Caco-2 (cell line): Measurements from ENCODE around the gene RMI2. TPM values are rescaled to one million over a fixed set of nuclear protein-coding genes. Genes with fewer than 3 reads are reported as not detected.

ENCODE experiments used
- BruUV-seq: library from RNA; stranded (reverse); fragments of 400-500 nt; replicated peaks from 2 replicates; lab custom pipeline; 2021; lab: Mats Ljungman, UMichigan
- CTCF ChIA-PET: fragments of 300-600 bp; sonication (Branson Sonifier 250); formaldehyde crosslinking; loops from one replicate; lab custom pipeline; 2022; ENCODE audit warnings: antibody characterized with exemption; lab: Charles Lee
- POLR2A ChIA-PET: fragments of 300-600 bp; sonication (Branson Sonifier 250); formaldehyde crosslinking; loops from one replicate; lab custom pipeline; 2022; ENCODE audit warnings: antibody characterized with exemption; lab: Charles Lee
- DNase-seq, 2 experiments: peaks; one replicate each; pipeline versions ENCODE4 v3.0.0 to v3.0.0-alpha.2; 2020 to 2022
- H3K27me3 ChIP-seq: replicated peaks from 2 replicates; pipeline ENCODE4 v1.6.0; 2011; ENCODE audit warnings: low read length; ENCODE audit not compliant: control insufficient read depth, insufficient read depth
- H3K36me3 ChIP-seq: 2 replicates; pipeline ENCODE4 v1.5.1; 2011; ENCODE audit warnings: low read length; ENCODE audit not compliant: control insufficient read depth, insufficient read depth
- H3K4me1 ChIP-seq: fragments of 250-450 bp; sonication (Bioruptor Pico); 2 replicates; pipeline ENCODE4 v1.5.1; 2020; ENCODE audit warnings: mild to moderate bottlenecking
- H3K4me3 ChIP-seq: 2 replicates; pipeline ENCODE4 v1.5.1; 2011; ENCODE audit warnings: low read depth, mild to moderate bottlenecking, control low read depth, low read length
- H3K9me3 ChIP-seq: fragments of 250-450 bp; sonication (Bioruptor Pico); 2 replicates; pipeline ENCODE4 v1.5.1; 2020; ENCODE audit warnings: mild to moderate bottlenecking, moderate library complexity
- H3K27ac Mint-ChIP-seq: one replicate; pipeline ENCODE4 v1.8.0; 2022; ENCODE audit warnings: mixed read lengths; ENCODE audit not compliant: unreplicated experiment
- H3K27me3 Mint-ChIP-seq: one replicate; pipeline ENCODE4 v1.8.0; 2022; ENCODE audit warnings: mixed read lengths; ENCODE audit not compliant: insufficient read depth, unreplicated experiment
- H3K36me3 Mint-ChIP-seq: one replicate; pipeline ENCODE4 v1.8.0; 2022; ENCODE audit warnings: mild to moderate bottlenecking, mixed read lengths; ENCODE audit not compliant: insufficient read depth, unreplicated experiment
- H3K4me1 Mint-ChIP-seq: one replicate; pipeline ENCODE4 v1.8.0; 2022; ENCODE audit warnings: low read depth, mixed read lengths; ENCODE audit not compliant: unreplicated experiment
- H3K4me3 Mint-ChIP-seq: one replicate; pipeline ENCODE4 v1.8.0; 2022; ENCODE audit warnings: mild to moderate bottlenecking, moderate library complexity, mixed read lengths; ENCODE audit not compliant: unreplicated experiment
- H3K9me3 Mint-ChIP-seq: one replicate; pipeline ENCODE4 v1.8.0; 2022; ENCODE audit warnings: mixed read lengths; ENCODE audit not compliant: unreplicated experiment
- CTCF ChIP-seq, 2 experiments: fragments of 200-600 bp in 1 of 2; IDR thresholded peaks; 1 replicate in 1 of 2; 2 replicates in 1 of 2; pipeline versions ENCODE4 v1.5.1 to v1.8.0; 2011 to 2022; ENCODE audit warnings: antibody characterized with exemption in 1 of 2, control low read depth in 1 of 2, inconsistent platforms in 1 of 2, low read depth in 1 of 2, low read length in 1 of 2, mild to moderate bottlenecking in 1 of 2, moderate library complexity in 1 of 2; ENCODE audit not compliant: insufficient read depth in 1 of 2, severe bottlenecking in 1 of 2, unreplicated experiment in 1 of 2
- intact Hi-C: fragments of 100-400 bp; cut with micrococcal nuclease; formaldehyde crosslinking; loops from one replicate; pipeline ENCODE4 v1.10.0; 2022; ENCODE audit not compliant: unreplicated experiment
- total RNA-seq: library from RNA; stranded (reverse); gene quantifications from 2 replicates; pipeline ENCODE4 v1.2.3, GENCODE V29; 2022

RMI2 gene
- total RNA-seq, 1 experiment from 2014 or later = 52.7 TPM

GRCh38 chr16:11328172-11329070 is 16.8 kb upstream of the RMI2 start:
- H3K27ac Mint-ChIP-seq = peak overlapping the region; percentile 86
- H3K9me3 ChIP-seq = no peaks in the 10 kb centered on the region
- H3K27me3 Mint-ChIP-seq = no peaks in the 10 kb centered on the region
- no peaks in the 10 kb centered on the region for H3K9me3 Mint-ChIP-seq
- ChIA-PET CTCF (no interaction called here), POLR2A (interaction anchor here (0.7 to 0.9 kb wide), 2 partner anchors 72 kb away, joined by 7 to 15 read pairs; partner anchors contain the start of gene SOCS1)
- no peak overlapping the region for H3K4me3 ChIP-seq
- H3K36me3 Mint-ChIP-seq = peaks cover 9% of the 10 kb centered on the region
- peaks cover 26% of the 10 kb centered on the region for H3K4me1 Mint-ChIP-seq
- no peaks in the 10 kb centered on the region for H3K36me3 ChIP-seq
- intact Hi-C loops = loop anchor here (2.0 kb wide), 1 partner anchor 16 kb away; no protein-coding TSS in a partner anchor
- no peak for TF ChIP-seq CTCF (IDR thresholded peaks at IDR 0.05; ENCODE audit: insufficient read depth in 1 of 2, low read depth in 1 of 2, low read length in 1 of 2, severe bottlenecking in 1 of 2, unreplicated experiment in 1 of 2)
- no peaks in the 10 kb centered on the region for H3K27me3 ChIP-seq
- H3K4me3 Mint-ChIP-seq = peak overlapping the region; percentile 61
- no TSS peak for BruUV-seq
- peaks cover 25% of the 10 kb centered on the region for H3K4me1 ChIP-seq
- peak; percentile 56 to 73 for DNase-seq

GRCh38 chr16:11329071-11329491 is 16.2 kb upstream of the RMI2 start:
- H3K4me1 ChIP-seq = peaks cover 30% of the 10 kb centered on the region
- BruUV-seq = no TSS peak
- no peak for DNase-seq
- no peaks in the 10 kb centered on the region for H3K36me3 ChIP-seq
- no peaks in the 10 kb centered on the region for H3K27me3 Mint-ChIP-seq
- POLR2A ChIA-PET = interaction anchor here (0.6 to 0.7 kb wide), 2 partner anchors 73 to 74 kb away, joined by 6 to 7 read pairs; partner anchors contain the start of gene SOCS1
- H3K27me3 ChIP-seq = no peaks in the 10 kb centered on the region
- H3K4me3 ChIP-seq = no peak overlapping the region
- TF ChIP-seq CTCF (IDR thresholded peaks at IDR 0.05; ENCODE audit: insufficient read depth in 1 of 2, low read depth in 1 of 2, low read length in 1 of 2, severe bottlenecking in 1 of 2, unreplicated experiment in 1 of 2) = no peak
- peaks cover 16% of the 10 kb centered on the region for H3K36me3 Mint-ChIP-seq
- intact Hi-C loops = loop anchor here (2.0 kb wide), 1 partner anchor 16 kb away; no protein-coding TSS in a partner anchor
- H3K4me3 Mint-ChIP-seq = peak overlapping the region; percentile 61
- peak overlapping the region; percentile 86 for H3K27ac Mint-ChIP-seq
- CTCF ChIA-PET = interaction anchor here (0.8 kb wide), 1 partner anchor 73 kb away, joined by 4 read pairs; the partner anchor contains the start of gene SOCS1
- no peaks in the 10 kb centered on the region for H3K9me3 ChIP-seq
- peaks cover 31% of the 10 kb centered on the region for H3K4me1 Mint-ChIP-seq
- H3K9me3 Mint-ChIP-seq = no peaks in the 10 kb centered on the region

GRCh38 chr16:11329891-11330290 is 15.4 kb upstream of the RMI2 start:
- BruUV-seq = no TSS peak
- no peaks in the 10 kb centered on the region for H3K9me3 ChIP-seq
- H3K4me1 ChIP-seq = peaks cover 30% of the 10 kb centered on the region
- H3K4me3 Mint-ChIP-seq = no peak overlapping the region
- CTCF ChIA-PET = interaction anchor here (0.8 kb wide), 1 partner anchor 74 kb away, joined by 4 read pairs; the partner anchor contains the start of gene SOCS1
- H3K36me3 ChIP-seq = no peaks in the 10 kb centered on the region
- peak overlapping the region; percentile 45 for H3K27ac Mint-ChIP-seq
- H3K27me3 ChIP-seq = no peaks in the 10 kb centered on the region
- no peaks in the 10 kb centered on the region for H3K27me3 Mint-ChIP-seq
- H3K9me3 Mint-ChIP-seq = no peaks in the 10 kb centered on the region
- intact Hi-C loops = loop anchor here (2.0 kb wide), 1 partner anchor 17 kb away; no protein-coding TSS in a partner anchor
- peaks cover 16% of the 10 kb centered on the region for H3K36me3 Mint-ChIP-seq
- no peak overlapping the region for H3K4me3 ChIP-seq
- POLR2A ChIA-PET = interaction anchor here (0.6 kb wide), 1 partner anchor 75 kb away, joined by 6 read pairs; no protein-coding TSS in a partner anchor
- no peak for TF ChIP-seq CTCF (IDR thresholded peaks at IDR 0.05; ENCODE audit: insufficient read depth in 1 of 2, low read depth in 1 of 2, low read length in 1 of 2, severe bottlenecking in 1 of 2, unreplicated experiment in 1 of 2)
- DNase-seq = no peak
- peaks cover 31% of the 10 kb centered on the region for H3K4me1 Mint-ChIP-seq
